Liver (tissue), 9 donors: ENCODE data around the gene IL3. TPM values are rescaled to one million over a fixed set of nuclear protein-coding genes. Genes with fewer than 3 reads are reported as not detected.

Experiments
- DNase-seq: peaks from one replicate; pipeline ENCODE4 v3.0.0-alpha.2; 2017; ENCODE audit warnings: low spot score
- H3K27ac ChIP-seq, 2 donors: one replicate each; pipeline ENCODE4 v1.7.0; 2013; ENCODE audit warnings: inconsistent platforms in 2 of 2, low read length in 2 of 2, control low read depth in 1 of 2, low read depth in 1 of 2, mild to moderate bottlenecking in 1 of 2
- H3K27me3 ChIP-seq, 4 donors: one replicate each; pipeline versions ENCODE4 v1.6.1 to v1.7.0; 2013; ENCODE audit warnings: low read length in 3 of 4, inconsistent platforms in 1 of 4, mild to moderate bottlenecking in 1 of 4, moderate library complexity in 1 of 4; ENCODE audit not compliant: control insufficient read depth in 4 of 4, insufficient read depth in 4 of 4
- H3K36me3 ChIP-seq, 4 donors: one replicate each; pipeline versions ENCODE4 v1.6.1 to v1.7.0; 2013; ENCODE audit warnings: low read length in 3 of 4, mild to moderate bottlenecking in 3 of 4, low read depth in 1 of 4, moderate library complexity in 1 of 4; ENCODE audit not compliant: control insufficient read depth in 4 of 4, insufficient read depth in 3 of 4
- H3K4me1 ChIP-seq, 4 donors: one replicate each; pipeline versions ENCODE4 v1.6.1 to v1.7.0; 2013; ENCODE audit warnings: low read length in 3 of 4, mild to moderate bottlenecking in 3 of 4, moderate library complexity in 1 of 4; ENCODE audit not compliant: control insufficient read depth in 4 of 4, insufficient read depth in 4 of 4
- H3K4me3 ChIP-seq, 3 donors: one replicate each; pipeline versions ENCODE4 v1.6.1 to v1.7.0; 2013; ENCODE audit warnings: low read length in 3 of 3, control low read depth in 1 of 3, low read depth in 1 of 3, mild to moderate bottlenecking in 1 of 3
- H3K9ac ChIP-seq, 2 donors: one replicate each; pipeline ENCODE4 v1.7.0; 2013; ENCODE audit warnings: low read length in 2 of 2, mild to moderate bottlenecking in 2 of 2, moderate library complexity in 2 of 2, control low read depth in 1 of 2, low read depth in 1 of 2
- H3K9me3 ChIP-seq, 4 donors: one replicate each; pipeline versions ENCODE4 v1.6.1 to v1.7.0; 2013; ENCODE audit warnings: low read length in 3 of 4; ENCODE audit not compliant: control insufficient read depth in 4 of 4
- EGR1 ChIP-seq, 2 donors: IDR thresholded peaks; 2 replicates each; pipeline ENCODE4 v1.6.1; 2016 to 2018; ENCODE audit warnings: antibody characterized with exemption in 2 of 2, low read depth in 2 of 2
- FOXA1 ChIP-seq: IDR thresholded peaks from 2 replicates; pipeline ENCODE4 v1.6.1; 2016; ENCODE audit warnings: antibody characterized with exemption
- FOXA2 ChIP-seq: IDR thresholded peaks from 2 replicates; pipeline ENCODE4 v1.6.1; 2016; ENCODE audit warnings: antibody characterized with exemption
- GABPA ChIP-seq, 2 donors: IDR thresholded peaks in 1 of 2; conservative IDR thresholded peaks in 1 of 2; 2 replicates each; pipeline ENCODE4 v1.6.1; 2016; ENCODE audit warnings: antibody characterized with exemption in 2 of 2, mild to moderate bottlenecking in 1 of 2, moderate library complexity in 1 of 2
- HNF4A ChIP-seq, 2 donors: conservative IDR thresholded peaks; 2 replicates each; pipeline ENCODE4 v1.6.1; 2016; ENCODE audit warnings: antibody characterized with exemption in 2 of 2, mild to moderate bottlenecking in 2 of 2
- HNF4G ChIP-seq: IDR thresholded peaks from 2 replicates; pipeline ENCODE4 v1.6.1; 2016; ENCODE audit warnings: antibody characterized with exemption
- JUND ChIP-seq, 2 donors: IDR thresholded peaks; 2 replicates each; pipeline ENCODE4 v1.6.1; 2016; ENCODE audit warnings: antibody characterized with exemption in 2 of 2
- NR2F2 ChIP-seq: IDR thresholded peaks from 2 replicates; pipeline ENCODE4 v1.6.1; 2016; ENCODE audit warnings: antibody characterized with exemption
- RAD21 ChIP-seq, 2 donors: IDR thresholded peaks; 2 replicates each; pipeline ENCODE4 v1.6.1; 2016; ENCODE audit warnings: antibody characterized with exemption in 2 of 2, mild to moderate bottlenecking in 2 of 2
- RXRA ChIP-seq, 2 donors: IDR thresholded peaks; 2 replicates each; pipeline ENCODE4 v1.6.1; 2017 to 2018; ENCODE audit warnings: antibody characterized with exemption in 2 of 2, mild to moderate bottlenecking in 1 of 2
- SP1 ChIP-seq: IDR thresholded peaks from 2 replicates; pipeline ENCODE4 v1.6.1; 2018; ENCODE audit warnings: antibody characterized with exemption, mild to moderate bottlenecking
- TAF1 ChIP-seq: conservative IDR thresholded peaks from 2 replicates; pipeline ENCODE4 v1.6.1; 2016; ENCODE audit warnings: antibody characterized with exemption, mild to moderate bottlenecking
- YY1 ChIP-seq: IDR thresholded peaks from 2 replicates; pipeline ENCODE4 v1.6.1; 2016; ENCODE audit warnings: antibody characterized with exemption, mild to moderate bottlenecking
- WGBS: extraction: QIAGEN DNeasy Blood & Tissue Kit; methylation state at CpG from one replicate; pipeline ENCODE4 v1.1.7; 2013; 5-methylcytosine and 5-hydroxymethylcytosine counted together
- polyA plus RNA-seq, 2 donors: library from polyadenylated mRNA; stranded (reverse) in 1 of 2; unstranded in 1 of 2; fragments of 200-250 nt in 1 of 2; fragments of >200 nt in 1 of 2; fragmentation: Nextera tagmentation in 1 of 2; extraction: Ambion mirVana in 1 of 2; gene quantifications; one replicate each; pipeline versions ENCODE4 v1.2.1 to v1.2.3, GENCODE V29; 2013 to 2015
- total RNA-seq, 2 donors: library from RNA; depleted of rRNA; stranded (reverse); fragments of >200 nt; gene quantifications; one replicate each; pipeline ENCODE4 v1.2.3, GENCODE V29; 2014
- TF ChIP-seq, protein P1 (sequence below): IDR thresholded peaks from 2 replicates; pipeline ENCODE4 v1.6.1; 2016; ENCODE audit warnings: antibody characterized with exemption
- TF ChIP-seq, protein P2 (sequence below): fragments of 150-350 bp; IDR thresholded peaks from 2 replicates; pipeline ENCODE4 v1.5.1; 2017; ENCODE audit warnings: improper control_type of control experiment, low read depth, low read length; ENCODE audit not compliant: missing input control
- TF ChIP-seq, protein P3 (sequence below): IDR thresholded peaks from 2 replicates; pipeline ENCODE4 v1.6.1; 2016; ENCODE audit warnings: antibody characterized with exemption
- TF ChIP-seq, protein P4 (sequence below): IDR thresholded peaks from 2 replicates; pipeline ENCODE4 v1.6.1; 2016; ENCODE audit warnings: antibody characterized with exemption
- donor health status: healthy.
- donor health status: healthy.
- donor health status: healthy.
- donor health status: healthy.
- donor health status: healthy.

Gene IL3
- total and polyA plus RNA-seq, 4 donors = not detected

DNA sequence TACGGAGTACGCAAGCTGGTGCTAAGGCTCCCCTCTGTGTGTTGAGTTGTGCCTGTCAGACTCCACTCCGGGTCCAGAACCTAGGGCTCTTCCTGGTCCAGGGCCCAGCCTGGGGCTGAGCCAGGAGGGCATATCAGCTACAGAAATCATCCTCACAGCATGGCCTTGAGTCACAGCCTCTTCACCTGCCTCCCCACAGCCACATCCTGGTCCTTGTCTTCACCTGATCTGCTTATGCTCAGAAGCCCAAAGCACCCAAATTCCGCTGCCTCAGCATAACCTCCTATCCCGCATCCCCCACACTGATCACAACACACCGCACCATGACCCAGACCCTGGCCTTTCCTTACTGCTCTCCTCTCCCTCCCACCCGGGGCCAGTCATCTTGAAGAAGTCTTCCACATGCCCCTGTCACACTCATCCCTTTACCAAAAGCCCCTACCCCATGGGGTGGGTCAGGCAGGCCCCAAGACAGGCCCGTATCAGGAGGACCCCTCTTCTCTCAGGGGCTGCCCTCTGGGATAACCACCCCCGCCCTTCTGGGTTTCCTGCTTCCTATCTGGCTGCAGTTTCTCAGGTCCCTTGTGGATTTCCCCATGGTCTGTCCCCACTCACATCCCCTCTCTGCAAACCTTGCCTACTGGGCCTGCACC, 1.3 kb upstream of the IL3 start:
- DNase-seq = peak; percentile 22
- H3K4me3 ChIP-seq = no peak overlapping the region
- H3K27ac ChIP-seq = no peak overlapping the region
- 91% methylated on average over 9 of the region's 9 CpGs for WGBS
- H3K9me3 ChIP-seq = no peaks in the 10 kb centered on the region
- TF ChIP-seq TAF1 (no peak), NR2F2 (no peak), FOXA2 (no peak), SP1 (no peak), YY1 (no peak), EGR1 (IDR thresholded peaks at IDR 0.05; ENCODE audit: low read depth in 2 of 2) (no peak), HNF4A (conservative IDR thresholded peaks at IDR 0.05) (no peak), RXRA (IDR thresholded peaks at IDR 0.05) (no peak), JUND (IDR thresholded peaks at IDR 0.05) (no peak), RAD21 (IDR thresholded peaks at IDR 0.05) (no peak)
- TF ChIP-seq, protein P1, sequence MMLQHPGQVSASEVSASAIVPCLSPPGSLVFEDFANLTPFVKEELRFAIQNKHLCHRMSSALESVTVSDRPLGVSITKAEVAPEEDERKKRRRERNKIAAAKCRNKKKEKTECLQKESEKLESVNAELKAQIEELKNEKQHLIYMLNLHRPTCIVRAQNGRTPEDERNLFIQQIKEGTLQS = no peak
- TF ChIP-seq, protein P2, sequence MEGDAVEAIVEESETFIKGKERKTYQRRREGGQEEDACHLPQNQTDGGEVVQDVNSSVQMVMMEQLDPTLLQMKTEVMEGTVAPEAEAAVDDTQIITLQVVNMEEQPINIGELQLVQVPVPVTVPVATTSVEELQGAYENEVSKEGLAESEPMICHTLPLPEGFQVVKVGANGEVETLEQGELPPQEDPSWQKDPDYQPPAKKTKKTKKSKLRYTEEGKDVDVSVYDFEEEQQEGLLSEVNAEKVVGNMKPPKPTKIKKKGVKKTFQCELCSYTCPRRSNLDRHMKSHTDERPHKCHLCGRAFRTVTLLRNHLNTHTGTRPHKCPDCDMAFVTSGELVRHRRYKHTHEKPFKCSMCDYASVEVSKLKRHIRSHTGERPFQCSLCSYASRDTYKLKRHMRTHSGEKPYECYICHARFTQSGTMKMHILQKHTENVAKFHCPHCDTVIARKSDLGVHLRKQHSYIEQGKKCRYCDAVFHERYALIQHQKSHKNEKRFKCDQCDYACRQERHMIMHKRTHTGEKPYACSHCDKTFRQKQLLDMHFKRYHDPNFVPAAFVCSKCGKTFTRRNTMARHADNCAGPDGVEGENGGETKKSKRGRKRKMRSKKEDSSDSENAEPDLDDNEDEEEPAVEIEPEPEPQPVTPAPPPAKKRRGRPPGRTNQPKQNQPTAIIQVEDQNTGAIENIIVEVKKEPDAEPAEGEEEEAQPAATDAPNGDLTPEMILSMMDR = no peak
- TF ChIP-seq, protein P3, sequence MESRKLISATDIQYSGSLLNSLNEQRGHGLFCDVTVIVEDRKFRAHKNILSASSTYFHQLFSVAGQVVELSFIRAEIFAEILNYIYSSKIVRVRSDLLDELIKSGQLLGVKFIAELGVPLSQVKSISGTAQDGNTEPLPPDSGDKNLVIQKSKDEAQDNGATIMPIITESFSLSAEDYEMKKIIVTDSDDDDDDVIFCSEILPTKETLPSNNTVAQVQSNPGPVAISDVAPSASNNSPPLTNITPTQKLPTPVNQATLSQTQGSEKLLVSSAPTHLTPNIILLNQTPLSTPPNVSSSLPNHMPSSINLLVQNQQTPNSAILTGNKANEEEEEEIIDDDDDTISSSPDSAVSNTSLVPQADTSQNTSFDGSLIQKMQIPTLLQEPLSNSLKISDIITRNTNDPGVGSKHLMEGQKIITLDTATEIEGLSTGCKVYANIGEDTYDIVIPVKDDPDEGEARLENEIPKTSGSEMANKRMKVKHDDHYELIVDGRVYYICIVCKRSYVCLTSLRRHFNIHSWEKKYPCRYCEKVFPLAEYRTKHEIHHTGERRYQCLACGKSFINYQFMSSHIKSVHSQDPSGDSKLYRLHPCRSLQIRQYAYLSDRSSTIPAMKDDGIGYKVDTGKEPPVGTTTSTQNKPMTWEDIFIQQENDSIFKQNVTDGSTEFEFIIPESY = no peak
- TF ChIP-seq, protein P4, sequence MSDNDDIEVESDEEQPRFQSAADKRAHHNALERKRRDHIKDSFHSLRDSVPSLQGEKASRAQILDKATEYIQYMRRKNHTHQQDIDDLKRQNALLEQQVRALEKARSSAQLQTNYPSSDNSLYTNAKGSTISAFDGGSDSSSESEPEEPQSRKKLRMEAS = no peak
- H3K27me3 ChIP-seq = no peaks in the 10 kb centered on the region
- H3K36me3 ChIP-seq = no peaks in the 10 kb centered on the region
- no peak overlapping the region for H3K9ac ChIP-seq
- H3K4me1 ChIP-seq = no peaks in the 10 kb centered on the region

DNA sequence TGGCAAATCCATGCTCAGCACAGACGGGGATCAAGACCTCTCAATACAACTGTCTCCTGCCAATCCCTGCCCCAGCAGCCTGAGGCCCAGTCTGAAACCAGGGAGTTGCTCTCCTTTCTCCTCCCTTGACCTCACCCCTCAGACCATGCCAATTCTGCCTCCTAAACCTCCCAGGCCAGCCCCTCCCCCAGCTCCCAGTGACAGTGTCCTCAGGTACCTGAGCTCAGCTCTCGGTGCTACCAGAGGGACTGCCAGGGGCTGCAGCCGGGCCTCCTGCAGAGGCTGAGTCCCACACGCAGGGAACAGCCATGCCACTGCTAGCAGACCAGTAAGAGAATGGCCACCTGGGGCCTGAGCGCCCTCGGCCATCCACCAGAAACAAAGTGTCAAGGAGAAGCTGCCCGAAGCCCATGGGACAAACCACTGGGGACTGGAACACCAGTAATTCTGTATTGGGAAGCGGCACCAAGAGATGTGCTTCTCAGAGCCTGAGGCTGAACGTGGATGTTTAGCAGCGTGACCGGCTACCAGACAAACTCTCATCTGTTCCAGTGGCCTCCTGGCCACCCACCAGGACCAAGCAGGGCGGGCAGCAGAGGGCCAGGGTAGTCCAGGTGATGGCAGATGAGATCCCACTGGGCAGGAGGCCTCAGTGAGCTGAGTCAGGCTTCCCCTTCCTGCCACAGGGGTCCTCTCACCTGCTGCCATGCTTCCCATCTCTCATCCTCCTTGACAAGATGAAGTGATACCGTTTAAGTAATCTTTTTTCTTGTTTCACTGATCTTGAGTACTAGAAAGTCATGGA, 557 bp upstream of the IL3 start:
- H3K27me3 ChIP-seq = no peaks in the 10 kb centered on the region
- peak; percentile 25 for DNase-seq

More for the DNA sequence above, 557 bp upstream of the IL3 start:
- Histone ChIP-seq H3K4me1 (no peaks in the 10 kb centered on the region), H3K9ac (no peak overlapping the region), H3K9me3 (no peaks in the 10 kb centered on the region), H3K36me3 (no peaks in the 10 kb centered on the region), H3K27ac (no peak overlapping the region), H3K4me3 (no peak overlapping the region)
- WGBS = 92% methylated on average over 13 of the region's 13 CpGs
- TF ChIP-seq TAF1 (no peak), HNF4G (no peak), EGR1 (IDR thresholded peaks at IDR 0.05; ENCODE audit: low read depth in 2 of 2) (no peak), NR2F2 (no peak), FOXA1 (no peak), GABPA (IDR thresholded peaks at IDR 0.05 in 1 of 2, conservative IDR thresholded peaks at IDR 0.05 in 1 of 2) (no peak), HNF4A (conservative IDR thresholded peaks at IDR 0.05) (no peak), RAD21 (IDR thresholded peaks at IDR 0.05) (no peak), JUND (IDR thresholded peaks at IDR 0.05) (no peak)
